Measurements from ENCODE around the gene CCDC117.
A peak's percentile ranks its signal among the peaks of the same experiment; 100 is the strongest.

The CCDC117 gene

DNA sequence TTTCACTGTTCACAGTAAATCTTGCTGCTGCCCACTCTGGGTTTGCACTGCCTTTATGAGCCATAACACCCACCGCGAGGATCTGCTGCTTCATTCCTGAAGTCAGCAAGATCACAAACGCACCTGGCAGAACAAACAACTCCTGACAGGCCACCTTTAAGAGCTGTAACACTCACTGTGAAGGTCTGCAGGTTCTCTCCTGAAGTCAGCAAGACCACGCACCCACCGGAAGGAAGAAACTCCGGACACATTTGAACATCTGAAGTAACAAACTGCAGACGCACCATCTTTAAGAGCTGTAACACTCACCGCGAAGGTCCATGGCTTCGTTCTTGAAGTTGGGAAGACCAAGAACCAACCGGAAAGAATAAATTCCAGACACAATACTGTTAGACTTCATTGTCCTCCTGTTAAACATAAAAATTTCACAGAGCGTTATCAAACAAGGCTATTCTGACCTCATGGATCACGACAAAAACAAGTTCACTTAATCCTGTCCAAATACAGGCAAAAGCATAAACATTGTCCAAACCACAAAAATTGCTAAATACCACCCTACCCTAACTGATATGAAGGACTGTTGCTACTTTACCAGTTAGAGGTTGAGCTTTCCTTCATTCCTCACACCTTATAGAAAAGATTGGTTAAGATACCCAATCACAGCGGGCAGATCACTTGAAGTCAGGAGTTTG is 3.0 kb upstream of the CCDC117 start:
- no peak for DNase-seq (ENCODE audit: low spot score)

DNA sequence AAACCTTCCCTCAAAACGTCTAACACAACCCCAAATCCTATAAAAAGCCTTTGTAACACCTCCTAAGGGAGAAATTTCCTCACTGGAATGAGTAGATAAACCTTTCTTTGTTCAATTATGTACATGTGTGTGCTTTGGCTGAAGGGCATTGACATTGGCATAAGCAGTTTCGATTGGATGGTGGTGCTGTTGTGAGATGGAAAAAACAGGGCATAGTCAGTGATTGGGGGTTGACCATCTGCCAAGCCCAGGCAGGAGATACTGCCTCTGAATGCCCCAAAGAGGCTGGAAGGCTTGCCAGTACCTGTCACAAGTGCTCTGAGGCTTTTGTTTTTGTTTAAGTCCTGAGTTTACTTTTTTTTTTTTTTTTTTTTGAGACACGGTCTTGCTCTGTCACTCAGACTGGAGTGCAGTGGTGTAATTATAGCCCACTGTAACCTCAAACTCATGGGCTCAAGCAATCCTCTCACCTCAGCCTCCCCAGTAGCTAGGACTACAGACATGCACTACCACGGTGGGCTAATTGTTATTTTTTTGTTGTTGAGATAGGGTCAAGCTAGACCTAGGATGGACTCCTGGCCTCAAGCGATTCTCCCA is 1.2 kb upstream of the CCDC117 start:
- no peak for DNase-seq (ENCODE audit: low spot score)

- no peak for DNase-seq (ENCODE audit: low spot score)
These were observed 969 bp downstream of the CCDC117 start for GRCh38 chr22:28773461-28773867.

- DNase-seq (ENCODE audit: low spot score): no peak
These were observed 1.9 kb downstream of the CCDC117 start for GRCh38 chr22:28774378-28774777.

GRCh38 chr22:28779833-28780232 is 7.3 kb downstream of the CCDC117 start:
- DNase-seq (ENCODE audit: low spot score): no peak

DNA sequence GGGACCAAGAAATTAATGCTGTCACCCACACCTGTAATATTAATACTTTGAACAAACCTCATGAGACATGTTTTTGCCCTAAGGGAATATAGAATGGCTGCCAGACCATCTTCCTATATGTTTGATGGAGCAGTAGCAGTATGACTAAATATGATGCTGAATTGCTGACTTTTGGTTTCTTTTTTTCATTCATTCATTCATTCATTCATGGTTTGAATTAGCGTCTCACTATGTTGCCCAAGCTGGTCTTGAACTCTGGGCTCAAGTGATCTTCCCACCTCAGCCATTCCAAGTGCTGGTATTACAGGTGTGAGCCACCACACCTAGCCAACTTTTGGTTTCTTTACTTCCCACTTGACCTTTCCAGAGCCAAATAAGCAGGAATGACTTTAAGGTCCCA is 7.8 kb downstream of the CCDC117 start:
- no peak for DNase-seq (ENCODE audit: low spot score)

DNA sequence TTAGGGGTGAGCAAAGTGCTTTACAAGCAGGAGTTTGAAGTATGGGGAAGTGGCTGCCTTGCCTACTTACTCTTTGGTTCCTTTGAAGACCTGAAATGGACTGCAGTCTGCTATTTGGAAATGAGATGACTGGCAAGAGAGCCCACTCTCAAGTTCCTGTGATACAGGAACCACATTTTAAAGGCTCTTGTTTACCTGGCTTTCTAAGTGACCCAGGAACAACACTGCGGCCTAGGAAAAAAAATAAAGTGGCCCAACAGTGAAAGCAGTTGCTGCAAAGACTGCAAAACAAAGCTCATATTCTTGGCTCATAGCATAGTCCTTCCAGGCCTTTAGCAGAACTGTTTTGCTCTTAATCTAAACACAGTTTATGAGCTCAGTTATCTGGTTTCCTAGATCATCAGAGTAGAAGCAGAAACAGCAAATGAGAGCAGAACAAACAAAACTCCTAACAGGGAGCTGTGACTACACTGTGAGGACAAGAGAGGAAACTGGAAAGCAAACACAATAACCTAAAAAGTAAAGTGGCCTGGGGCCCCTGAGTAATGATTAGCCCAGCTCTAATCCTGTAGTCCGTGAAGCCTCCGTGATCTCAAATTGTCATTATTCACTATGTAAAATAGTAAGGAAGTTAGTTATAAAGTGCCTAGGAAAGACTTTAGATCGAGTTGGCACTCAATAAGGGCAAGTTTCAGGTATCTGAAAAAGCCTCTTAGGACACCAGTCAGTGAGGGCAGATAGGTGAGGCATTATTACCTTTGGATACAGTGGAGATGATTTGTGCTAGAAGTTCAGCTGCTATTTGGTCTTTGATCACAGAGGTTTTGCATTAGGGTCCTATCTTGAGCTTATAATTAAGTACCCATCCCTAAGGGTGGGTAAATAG is 11.5 kb downstream of the CCDC117 start:
- no peak for DNase-seq (ENCODE audit: low spot score)

GRCh38 chr22:28788601-28789000 is 16.1 kb downstream of the CCDC117 start:
- no peak for DNase-seq (ENCODE audit: low spot score)

GRCh38 chr22:28791124-28791523 is 18.6 kb downstream of the CCDC117 start:
- no peak for DNase-seq (ENCODE audit: low spot score)

GRCh38 chr22:28791841-28792490 is 19.5 kb downstream of the CCDC117 start:
- DNase-seq (ENCODE audit: low spot score): no peak

GRCh38 chr22:28792491-28793383 is 20.2 kb downstream of the CCDC117 start:
- no peak for DNase-seq (ENCODE audit: low spot score)

GRCh38 chr22:28793976-28794584 is 21.6 kb downstream of the CCDC117 start:
- DNase-seq (ENCODE audit: low spot score): no peak

- DNase-seq (ENCODE audit: low spot score): no peak
These were observed 22.7 kb downstream of the CCDC117 start for GRCh38 chr22:28795071-28795693.

GRCh38 chr22:28795932-28796856 is 23.7 kb downstream of the CCDC117 start:
- no peak for DNase-seq (ENCODE audit: low spot score)

DNA sequence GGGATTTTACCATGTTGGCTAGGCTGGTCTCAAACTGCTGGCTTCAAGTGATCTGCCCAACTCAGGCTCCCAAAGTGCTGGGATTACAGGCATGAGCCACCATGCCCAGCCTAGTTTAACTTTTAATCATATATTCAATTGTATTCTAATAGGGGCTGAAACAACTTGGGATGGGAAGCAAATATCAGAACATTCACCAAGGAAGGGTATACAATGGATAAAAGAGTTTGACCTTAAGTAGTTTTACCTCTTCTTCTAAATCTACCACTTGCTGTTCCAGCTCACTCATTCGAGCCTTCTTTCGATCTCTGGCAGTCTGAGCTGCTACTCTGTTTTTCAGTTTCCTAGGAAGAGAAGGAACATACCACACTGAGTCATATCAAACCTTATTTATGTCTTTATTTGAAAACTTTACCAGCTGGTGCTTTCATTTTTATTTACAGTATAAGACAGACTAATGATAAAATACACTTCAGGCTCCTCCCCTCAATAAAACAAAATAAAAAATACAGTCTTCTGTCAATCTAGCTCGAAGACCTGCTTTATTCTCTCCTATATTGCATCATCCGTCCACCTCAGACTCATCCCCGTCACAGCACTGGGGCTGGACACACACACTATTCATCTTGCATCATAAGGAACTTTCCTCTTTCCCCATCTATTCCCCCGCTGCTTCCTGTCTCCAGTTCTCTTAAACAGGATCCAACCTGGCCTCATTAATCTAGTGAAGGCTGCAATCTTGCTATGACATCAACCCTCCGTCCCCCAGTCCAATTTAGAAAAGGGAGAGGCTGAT is 26.5 kb downstream of the CCDC117 start:
- no peak for DNase-seq (ENCODE audit: low spot score)

GRCh38 chr22:28799606-28800307 is 27.3 kb downstream of the CCDC117 start:
- no peak for DNase-seq (ENCODE audit: low spot score)

DNA sequence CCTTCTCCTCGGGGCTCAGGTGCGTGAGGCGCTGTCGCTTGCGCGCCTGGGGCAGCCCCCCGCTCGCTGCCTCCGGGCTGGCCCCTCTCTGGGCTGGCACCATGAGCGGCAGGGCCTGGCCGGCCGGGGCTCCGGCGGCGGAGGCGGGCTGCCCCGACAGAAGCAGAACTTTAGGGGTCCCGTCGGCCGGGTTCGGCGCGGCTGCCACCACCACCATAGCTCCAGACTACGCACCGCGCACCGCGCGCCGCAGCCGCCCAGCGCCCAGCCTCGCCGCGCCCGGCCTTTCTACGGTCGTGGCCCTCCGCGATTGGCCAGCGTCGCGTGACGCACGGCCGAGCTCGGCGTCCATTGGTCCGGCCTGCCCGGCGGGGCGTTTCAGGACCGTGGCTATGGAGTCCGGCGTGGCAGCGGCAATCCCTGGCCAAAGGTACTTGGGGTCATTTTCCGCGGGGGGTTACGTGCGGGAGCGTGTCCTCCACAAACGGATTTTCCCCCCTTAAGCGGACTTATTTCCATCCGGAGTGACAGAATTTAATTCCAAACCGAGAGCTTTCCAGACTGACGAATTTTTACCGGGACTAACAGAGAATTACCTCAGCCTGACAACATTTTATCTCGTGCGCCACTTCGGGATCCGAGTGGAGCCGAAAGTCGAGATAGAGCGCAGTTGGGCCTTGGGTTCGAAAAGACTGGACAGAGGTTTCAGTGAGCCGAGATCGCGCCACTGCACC is 28.0 kb downstream of the CCDC117 start, which contains the start of gene XBP1:
XBP1 (minus strand) TSS at position 262 of the 734 bp plus-strand sequence.
- peak; percentile 96 for DNase-seq (ENCODE audit: low spot score)
